Bone marrow (tissue), 2 donors: ENCODE measurements around the gene NCOA3.
"Not testable (repeated sequence)": the region's sequence is repeated elsewhere in the genome, so short reads cannot be mapped to it uniquely, and the experiment has no call there.

Experiments used
- DNase-seq, 2 donors: peaks; one replicate each; lab custom pipeline; 2025; lab: John Stamatoyannopoulos, UW

NCOA3 gene

DNA sequence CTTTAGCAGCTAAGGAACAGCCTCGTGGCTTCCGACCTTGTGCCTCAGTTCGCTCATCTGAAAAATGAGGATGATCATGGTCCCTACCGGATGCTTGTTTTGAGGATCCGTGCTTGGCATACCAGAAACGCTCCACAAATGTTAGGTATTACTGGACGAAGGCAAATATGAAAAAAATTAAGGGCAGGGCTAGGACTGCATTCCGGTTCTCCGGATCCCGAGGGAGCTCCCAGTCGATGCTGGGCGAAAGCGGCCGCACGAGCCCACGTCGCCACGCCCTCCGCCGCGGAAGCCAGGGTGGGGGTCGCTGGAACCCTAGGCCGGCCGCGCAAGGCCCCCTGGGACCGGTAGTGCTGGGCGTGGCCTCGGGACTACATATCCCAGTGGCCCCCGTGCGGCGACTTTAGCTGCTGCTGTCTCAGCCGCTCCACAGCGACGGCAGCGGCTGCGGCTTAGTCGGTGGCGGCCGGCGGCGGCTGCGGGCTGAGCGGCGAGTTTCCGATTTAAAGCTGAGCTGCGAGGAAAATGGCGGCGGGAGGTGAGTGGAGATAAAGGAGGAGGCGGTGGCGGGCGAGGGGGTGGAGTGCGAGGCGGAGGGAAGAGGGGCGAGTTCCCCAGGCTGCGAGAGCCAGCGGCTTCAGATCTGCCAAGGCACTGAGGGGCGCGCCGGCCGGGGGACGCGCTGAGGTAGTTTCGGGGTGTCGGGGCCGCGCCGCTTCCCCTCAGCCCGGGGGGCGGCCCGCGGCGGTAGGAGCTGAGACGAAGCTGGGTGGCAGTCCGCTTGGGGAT is at the start of gene NCOA3:
Gene NCOA3 (plus strand): TSS at position 406 of the 789 bp plus-strand sequence. CDS start 120,361 bp downstream, outside the sequence.
- peak; percentile 71 to 79 for DNase-seq

GRCh38 chr20:47452736-47453161 is 48.9 kb upstream of the NCOA3 start:
- no peak for DNase-seq

DNA sequence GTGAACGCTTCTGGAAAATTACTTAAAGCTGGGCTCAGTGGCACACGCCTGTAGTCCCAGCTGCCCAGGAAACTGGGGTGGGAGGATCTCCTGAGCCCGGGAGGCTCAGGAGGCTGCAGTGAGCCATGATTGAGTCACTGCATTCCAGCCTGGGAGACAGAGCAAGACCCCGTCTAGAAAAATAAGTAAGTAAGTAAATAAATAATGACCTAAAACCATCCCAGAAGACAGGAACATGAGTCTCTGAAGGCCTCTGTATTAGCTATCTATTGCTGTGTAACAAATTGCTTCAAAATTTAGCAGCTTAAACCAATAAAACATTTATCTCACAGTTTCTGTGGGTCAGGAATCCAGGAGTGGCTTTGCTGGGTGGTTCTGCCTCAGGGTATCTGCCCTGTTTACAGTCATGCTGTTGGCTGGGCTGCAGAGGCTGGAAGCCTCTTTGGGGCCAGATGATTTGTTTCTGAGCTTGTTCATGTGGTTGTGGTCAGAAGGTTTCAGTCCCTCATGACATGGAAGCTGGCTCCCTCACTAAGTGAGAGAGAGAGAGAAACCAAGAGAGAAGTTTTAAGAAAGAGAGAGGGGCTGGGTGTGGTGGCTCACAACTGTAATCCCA is 48.4 kb upstream of the NCOA3 start:
- DNase-seq, result no peak

DNA sequence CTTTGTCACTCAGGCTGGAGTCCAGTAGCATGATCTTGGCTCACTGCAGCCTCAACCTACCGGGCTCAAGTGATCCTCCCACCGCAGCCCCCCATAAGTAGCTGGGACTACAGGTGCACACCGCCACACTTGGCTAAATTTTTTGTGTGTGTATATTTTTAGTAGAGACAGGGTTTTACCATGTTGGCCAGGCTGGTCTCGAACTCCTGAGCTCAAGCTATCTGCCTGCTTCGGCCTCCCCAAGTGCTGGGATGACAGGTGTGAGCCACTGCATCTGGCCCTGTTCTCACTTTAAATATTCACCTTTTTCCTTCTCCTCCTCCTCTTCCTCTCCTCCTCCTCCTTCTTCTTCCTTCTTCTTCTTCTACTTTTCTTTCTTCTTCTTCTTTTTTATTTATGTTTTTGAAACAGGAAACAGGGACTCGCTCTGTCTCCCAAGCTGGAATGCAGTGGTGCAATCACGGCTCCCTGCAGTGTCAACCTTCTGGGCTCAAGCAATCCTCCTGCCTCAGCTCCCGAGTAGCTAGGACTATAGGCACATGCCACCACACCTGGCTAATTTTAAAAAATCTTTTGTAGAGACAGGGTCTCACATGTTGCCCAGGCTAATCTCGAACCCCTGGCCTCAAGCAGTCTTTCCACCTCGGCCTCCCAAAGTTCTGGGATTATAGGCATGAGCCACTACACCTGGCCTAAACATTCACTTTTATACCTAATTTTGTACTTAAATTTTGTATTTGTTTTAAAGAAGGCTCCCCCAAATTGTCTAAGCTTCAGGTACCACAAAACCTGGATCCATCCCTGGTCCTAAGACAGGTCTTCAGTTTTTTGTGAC is 47.2 kb upstream of the NCOA3 start:
- no peak for DNase-seq

DNA sequence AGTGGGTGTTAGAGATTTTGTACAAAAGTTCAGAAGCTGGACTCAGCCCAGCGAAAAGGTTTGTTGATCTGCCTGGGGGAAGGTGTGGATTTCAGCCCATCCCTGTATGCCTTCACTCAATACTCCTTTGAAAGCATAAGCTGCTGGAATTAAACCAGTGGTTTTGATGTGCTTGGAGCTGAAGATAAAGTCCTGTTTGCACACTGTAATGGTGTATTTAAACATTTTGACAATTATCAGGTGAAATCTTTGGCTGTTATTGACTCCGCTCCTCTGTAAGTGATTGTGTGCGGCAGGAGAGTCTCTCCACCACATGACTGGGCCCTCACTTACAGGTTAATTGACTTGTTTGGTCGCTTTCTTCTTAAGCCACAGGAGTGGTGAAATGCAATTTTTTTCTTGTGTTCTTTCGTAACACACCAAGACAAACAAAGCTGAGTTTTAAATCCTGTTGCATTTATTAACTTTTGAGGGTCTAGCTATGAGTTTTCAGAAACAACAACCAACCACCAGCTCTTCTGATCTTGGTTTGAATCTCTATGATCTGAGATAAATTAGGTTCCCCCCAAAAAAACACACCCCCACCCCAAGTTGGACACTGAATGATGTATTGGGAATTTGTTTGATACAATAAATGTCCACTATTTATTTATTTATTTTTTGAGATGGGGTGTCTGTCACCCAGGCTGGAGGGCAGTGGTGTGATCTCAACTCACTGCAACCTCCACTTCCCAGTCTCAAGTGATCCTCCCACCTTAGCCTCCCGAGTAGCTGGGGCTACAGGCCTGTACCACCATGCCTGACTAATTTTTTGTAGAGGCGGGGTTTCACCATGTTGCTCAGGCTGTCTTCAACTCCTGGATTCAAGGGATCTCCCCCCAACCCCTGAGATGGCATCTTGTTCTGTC is 46.3 kb upstream of the NCOA3 start:
- no peak for DNase-seq

GRCh38 chr20:47456041-47456537 is 45.6 kb upstream of the NCOA3 start:
- DNase-seq, result no peak

GRCh38 chr20:47456952-47457724 is 44.5 kb upstream of the NCOA3 start:
- DNase-seq, result no peak

- DNase-seq, result not testable (repeated sequence)
Observed at GRCh38 chr20:47458280-47459050, 43.2 kb upstream of the NCOA3 start.

DNA sequence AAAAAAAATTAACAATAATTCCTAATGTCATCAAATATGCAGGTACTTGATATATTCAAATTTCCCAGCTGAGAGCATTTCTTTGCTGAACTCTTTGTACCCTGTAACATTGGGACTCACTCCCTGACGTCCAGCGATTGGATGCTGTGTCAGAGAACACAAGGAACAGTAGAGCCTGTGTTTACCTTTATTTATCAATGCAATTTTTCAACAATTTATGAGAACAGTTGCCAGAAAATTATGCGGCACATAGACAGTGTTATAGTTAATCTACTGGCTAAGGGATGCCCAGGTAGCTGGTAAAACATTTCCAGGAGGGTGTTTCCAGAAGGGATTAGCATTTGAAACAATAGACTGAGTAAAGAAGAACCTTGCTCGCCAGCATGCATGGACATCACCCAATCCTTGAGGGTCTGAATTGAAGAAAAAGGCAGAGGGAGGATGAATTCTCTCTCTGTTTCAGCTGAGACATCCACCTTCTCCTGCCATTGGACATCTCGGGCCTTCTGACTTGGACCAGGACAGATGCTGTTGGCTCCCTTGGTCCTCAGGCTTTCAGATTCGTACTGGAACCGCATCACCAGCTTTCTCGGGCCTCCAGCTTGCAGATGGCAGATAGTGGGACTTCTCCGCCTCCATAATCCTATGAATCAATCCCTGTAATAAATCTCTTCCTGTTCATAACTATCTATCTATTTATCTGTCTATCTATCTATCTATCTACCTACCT is 42.2 kb upstream of the NCOA3 start:
- no peak for DNase-seq

- not testable (repeated sequence) for DNase-seq
Observed at GRCh38 chr20:47460761-47461112, 41.0 kb upstream of the NCOA3 start.

DNA sequence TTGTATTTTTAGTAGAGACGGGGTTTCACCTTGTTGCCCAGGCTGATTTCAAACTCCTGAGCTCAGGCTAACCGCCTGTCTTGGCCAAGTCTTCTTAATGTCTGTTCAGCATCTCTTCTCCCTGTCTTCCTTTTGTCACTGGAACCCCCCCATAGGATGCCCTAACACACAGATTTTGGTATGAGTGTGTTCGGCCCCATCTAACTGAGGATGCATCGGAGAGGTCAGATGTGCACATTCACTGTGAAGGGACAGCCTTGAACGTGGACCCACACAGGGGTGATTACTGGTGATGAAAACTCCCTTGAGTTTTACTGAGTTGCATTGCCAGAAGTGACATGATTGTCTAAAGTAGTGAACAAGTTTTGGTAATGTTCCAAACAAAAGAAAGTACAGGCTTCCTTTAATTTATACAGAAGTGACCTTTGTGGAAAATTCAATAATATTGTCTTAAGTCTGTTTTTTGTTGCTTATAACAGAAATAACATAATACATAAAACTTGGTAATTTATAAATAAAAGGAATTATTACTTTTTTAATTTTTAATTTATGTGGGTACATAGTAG is 40.5 kb upstream of the NCOA3 start:
- no peak for DNase-seq

- not testable (repeated sequence) for DNase-seq
Observed at GRCh38 chr20:47461906-47462305, 39.8 kb upstream of the NCOA3 start.

GRCh38 chr20:47464380-47465101 is 37.1 kb upstream of the NCOA3 start:
- DNase-seq, result no peak

GRCh38 chr20:47465335-47466090 is 36.2 kb upstream of the NCOA3 start:
- DNase-seq, result no peak

DNA sequence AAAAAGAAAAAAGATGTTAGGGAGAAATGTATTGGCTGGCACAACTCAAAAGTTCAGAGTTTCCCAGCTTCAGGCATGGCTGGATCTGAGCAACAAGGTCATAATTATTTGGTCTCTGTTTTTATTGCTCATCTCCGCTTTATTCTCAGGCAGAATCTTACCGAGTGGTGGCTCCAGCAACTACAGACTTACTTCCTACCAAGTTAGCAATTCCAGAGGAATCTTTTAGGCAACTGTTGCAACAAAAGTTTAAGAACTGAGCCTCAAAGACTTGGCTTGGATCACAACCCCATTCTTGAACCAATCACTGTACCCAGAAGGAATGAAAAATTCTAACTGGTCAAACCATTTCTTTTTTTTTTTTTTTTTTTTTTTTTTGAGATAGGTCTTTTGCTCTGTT is 35.5 kb upstream of the NCOA3 start:
- DNase-seq, result no peak

GRCh38 chr20:47466704-47467459 is 34.8 kb upstream of the NCOA3 start:
- no peak for DNase-seq
